ENCODE data around the gene KRTAP10-10. TPM values are rescaled to one million over a fixed set of nuclear protein-coding genes. Genes with fewer than 3 reads are reported as not detected.
"Not testable (repeated sequence)": the region's sequence is repeated elsewhere in the genome, so short reads cannot be mapped to it uniquely, and the experiment has no call there.

The KRTAP10-10 gene
- total RNA-seq, 4 donors from 2014 or later: not detected

DNA sequence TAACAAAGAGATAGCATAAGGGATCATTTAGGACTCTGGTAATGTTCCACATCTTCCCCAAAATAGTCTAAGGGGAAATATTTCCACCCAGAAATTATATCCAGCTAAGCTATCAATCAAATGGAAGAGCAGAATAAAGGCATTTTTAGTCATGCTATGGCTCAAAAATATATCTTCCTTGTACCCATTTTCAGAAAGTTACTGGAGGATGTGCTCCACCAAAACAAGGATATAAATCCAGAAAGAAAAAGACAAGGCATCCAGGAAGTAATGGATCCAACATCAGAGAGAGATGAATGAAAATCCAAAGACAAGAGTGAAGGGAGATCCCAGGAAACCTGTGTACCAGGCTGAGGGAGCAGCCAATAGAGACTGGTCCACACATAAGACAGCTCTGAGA, 28.0 kb upstream of the KRTAP10-10 start:
- no peak overlapping the region for H3K27ac ChIP-seq
- ATAC-seq: no peak
- H3K36me3 ChIP-seq: no peaks in the 10 kb centered on the region
- no peak overlapping the region for H3K4me3 ChIP-seq
- H3K9me3 ChIP-seq: peaks cover 0 to 37% (median 0%) of the 10 kb centered on the region in 3 donors
- no peaks in the 10 kb centered on the region for H3K4me1 ChIP-seq
- peaks cover 70% of the 10 kb centered on the region for H3K27me3 ChIP-seq
- TF ChIP-seq EP300 (IDR thresholded peaks at IDR 0.05) (no peak), POLR2AphosphoS5 (IDR thresholded peaks at IDR 0.05) (no peak), POLR2A (IDR thresholded peaks at IDR 0.05) (no peak)
- TF ChIP-seq, protein P1, sequence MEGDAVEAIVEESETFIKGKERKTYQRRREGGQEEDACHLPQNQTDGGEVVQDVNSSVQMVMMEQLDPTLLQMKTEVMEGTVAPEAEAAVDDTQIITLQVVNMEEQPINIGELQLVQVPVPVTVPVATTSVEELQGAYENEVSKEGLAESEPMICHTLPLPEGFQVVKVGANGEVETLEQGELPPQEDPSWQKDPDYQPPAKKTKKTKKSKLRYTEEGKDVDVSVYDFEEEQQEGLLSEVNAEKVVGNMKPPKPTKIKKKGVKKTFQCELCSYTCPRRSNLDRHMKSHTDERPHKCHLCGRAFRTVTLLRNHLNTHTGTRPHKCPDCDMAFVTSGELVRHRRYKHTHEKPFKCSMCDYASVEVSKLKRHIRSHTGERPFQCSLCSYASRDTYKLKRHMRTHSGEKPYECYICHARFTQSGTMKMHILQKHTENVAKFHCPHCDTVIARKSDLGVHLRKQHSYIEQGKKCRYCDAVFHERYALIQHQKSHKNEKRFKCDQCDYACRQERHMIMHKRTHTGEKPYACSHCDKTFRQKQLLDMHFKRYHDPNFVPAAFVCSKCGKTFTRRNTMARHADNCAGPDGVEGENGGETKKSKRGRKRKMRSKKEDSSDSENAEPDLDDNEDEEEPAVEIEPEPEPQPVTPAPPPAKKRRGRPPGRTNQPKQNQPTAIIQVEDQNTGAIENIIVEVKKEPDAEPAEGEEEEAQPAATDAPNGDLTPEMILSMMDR (IDR thresholded peaks at IDR 0.05): no peak

GRCh38 chr21:44610157-44610843, 26.9 kb upstream of the KRTAP10-10 start:
- not testable (repeated sequence) for H3K36me3 ChIP-seq, ATAC-seq, H3K27ac ChIP-seq, H3K4me3 ChIP-seq, H3K4me1 ChIP-seq
- WGBS, 2 donors (ENCODE audit: low coverage in 1 of 2): 93 to 95% methylated on average over 4 of the region's 7 CpGs
- Histone ChIP-seq H3K9me3 (peaks cover 0 to 37% (median 0%) of the 10 kb centered on the region in 3 donors), H3K27me3 (peaks cover 73% of the 10 kb centered on the region)

DNA sequence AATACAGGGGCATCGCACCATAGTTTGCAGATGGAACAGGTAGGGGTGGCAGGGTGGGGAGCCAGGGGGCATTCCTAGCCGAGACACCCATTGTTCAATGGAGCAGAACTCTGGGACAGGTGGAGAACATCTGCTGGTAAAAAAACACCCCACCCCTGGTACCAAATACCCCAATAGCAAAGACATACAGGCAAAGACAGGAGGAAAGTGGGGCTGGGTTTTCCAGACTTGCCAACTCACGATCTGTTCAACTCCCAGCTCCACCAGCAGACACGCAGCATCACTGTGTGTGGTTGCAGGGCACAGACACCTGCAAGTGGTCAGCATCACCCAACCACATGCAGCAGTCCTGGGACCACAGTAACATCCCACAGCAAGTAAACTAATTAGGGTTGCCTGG, 25.6 kb upstream of the KRTAP10-10 start:
- H3K9me3 ChIP-seq: peaks cover 0 to 37% (median 0%) of the 10 kb centered on the region in 3 donors
- H3K4me3 ChIP-seq: no peak overlapping the region
- no peak for ATAC-seq
- TF ChIP-seq, protein P1 (IDR thresholded peaks at IDR 0.05): no peak
- TF ChIP-seq EP300 (IDR thresholded peaks at IDR 0.05): no peak
- no peak overlapping the region for H3K27ac ChIP-seq
- no peaks in the 10 kb centered on the region for H3K4me1 ChIP-seq
- no peaks in the 10 kb centered on the region for H3K36me3 ChIP-seq
- no CpG with 5 or more reads among the region's 4 CpGs for WGBS, 2 donors (ENCODE audit: low coverage in 1 of 2)
- peaks cover 76% of the 10 kb centered on the region for H3K27me3 ChIP-seq

DNA sequence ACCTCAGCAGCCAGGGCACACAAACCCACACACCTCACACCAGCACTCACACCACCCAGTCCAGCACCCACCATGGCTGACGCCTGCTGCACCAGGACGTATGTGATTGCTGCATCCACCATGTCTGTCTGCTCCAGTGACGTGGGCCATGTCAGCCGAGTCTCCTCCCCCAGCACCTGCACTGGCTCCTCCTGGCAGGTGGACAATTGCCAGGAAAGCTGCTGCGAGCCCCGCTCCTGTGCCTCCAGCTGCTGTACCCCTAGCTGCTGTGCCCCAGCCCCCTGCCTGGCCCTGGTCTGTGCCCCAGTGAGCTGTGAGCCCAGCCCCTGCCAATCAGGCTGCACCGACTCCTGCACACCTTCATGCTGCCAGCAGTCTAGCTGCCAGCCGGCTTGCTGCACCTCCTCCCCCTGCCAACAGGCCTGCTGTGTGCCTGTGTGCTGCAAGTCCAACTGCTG, 25.1 kb upstream of the KRTAP10-10 start, which contains the start of gene KRTAP10-8:
Gene KRTAP10-8, plus strand, starts transcription at position 51 of the 458 bp plus-strand sequence. Its CDS starts 22 bp downstream, at position 73.
- no peak within 1 kb of the TSS for H3K4me3 ChIP-seq
- H3K9me3 ChIP-seq: peaks cover 0 to 37% (median 0%) of the 10 kb centered on the region in 3 donors
- peaks cover 76% of the 10 kb centered on the region for H3K27me3 ChIP-seq
- 90% methylated on average over 2 of the region's 8 CpGs; no CpG with 5 or more reads in 1 of the 2 donors for WGBS, 2 donors (ENCODE audit: low coverage in 1 of 2)
- ATAC-seq: no peak
- H3K27ac ChIP-seq: no peak within 1 kb of the TSS
- no peak for TF ChIP-seq POLR2A (IDR thresholded peaks at IDR 0.05)
- H3K36me3 ChIP-seq: no peaks in the 10 kb centered on the region
- no peaks in the 10 kb centered on the region for H3K4me1 ChIP-seq

- 81 to 83% methylated on average over 8 to 10 of the region's 13 CpGs for WGBS, 2 donors (ENCODE audit: low coverage in 1 of 2)
- no peak for ATAC-seq
- Histone ChIP-seq H3K4me3 (no peak overlapping the region), H3K27me3 (peaks cover 76% of the 10 kb centered on the region), H3K27ac (no peak overlapping the region), H3K9me3 (peaks cover 0 to 37% (median 0%) of the 10 kb centered on the region in 3 donors), H3K36me3 (no peaks in the 10 kb centered on the region), H3K4me1 (no peaks in the 10 kb centered on the region)
- TF ChIP-seq, protein P1 (IDR thresholded peaks at IDR 0.05): no peak
- TF ChIP-seq POLR2AphosphoS5 (IDR thresholded peaks at IDR 0.05) (no peak), POLR2A (IDR thresholded peaks at IDR 0.05) (no peak), EP300 (IDR thresholded peaks at IDR 0.05) (no peak)
Observed at GRCh38 chr21:44612669-44613229, 24.4 kb upstream of the KRTAP10-10 start.

All from gastroesophageal sphincter (tissue), 4 donors.